MM.1S (cell line): ENCODE measurements around the gene GALNT10.

Experiments used
- CTCF ChIP-seq: fragments of 300-600 bp; sonication (generic); IDR thresholded peaks from 2 replicates; pipeline ENCODE4 v1.5.1; 2016; ENCODE audit warnings: antibody characterized with exemption, low read length, mixed read lengths
- EZH2 ChIP-seq: fragments of 300-600 bp; sonication (generic); optimal IDR thresholded peaks from 2 replicates; pipeline ENCODE3; 2017; ENCODE audit warnings: low read depth, mild to moderate bottlenecking, antibody characterized with exemption, low read length, mixed read lengths

DNA sequence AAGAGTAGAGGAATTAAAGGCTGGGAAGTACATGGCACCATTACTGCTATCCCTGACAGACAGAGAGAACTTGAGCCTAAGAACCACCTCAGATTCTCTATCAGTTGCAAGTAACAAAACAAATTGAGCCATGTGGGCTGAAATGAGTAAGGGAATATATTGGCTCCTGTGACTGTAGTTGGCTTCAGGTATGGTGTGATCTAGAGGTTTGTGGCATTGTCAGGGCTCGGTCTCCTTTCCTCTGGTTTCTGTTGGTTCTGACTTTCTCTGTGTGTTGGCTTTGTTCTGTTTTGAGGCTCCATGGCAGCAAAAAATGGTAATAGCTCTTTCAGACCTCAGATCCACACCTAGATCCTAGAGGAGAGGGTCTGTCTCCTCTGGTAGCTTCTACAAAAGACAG is 5.7 kb downstream of the GALNT10 start:
- TF ChIP-seq EZH2 (no peak), CTCF (no peak)
